MG63 (cell line): ENCODE results near the gene TSPEAR. TPM values are rescaled to one million over a fixed set of nuclear protein-coding genes. Genes with fewer than 3 reads are reported as not detected.
"Not testable (repeated sequence)": the region's sequence is repeated elsewhere in the genome, so short reads cannot be mapped to it uniquely, and the experiment has no call there.

Experiments
- DNase-seq: peaks from one replicate; pipeline ENCODE4 v3.0.0-alpha.2; 2020
- H3K27me3 ChIP-seq: fragments of 250-450 bp; sonication (Bioruptor Pico); 2 replicates; pipeline ENCODE4 v1.5.1; 2020; ENCODE audit warnings: mild to moderate bottlenecking, moderate library complexity
- H3K36me3 ChIP-seq: fragments of 250-450 bp; sonication (Bioruptor Pico); 2 replicates; pipeline ENCODE4 v1.5.1; 2020; ENCODE audit warnings: mild to moderate bottlenecking, moderate library complexity
- H3K4me3 ChIP-seq: fragments of 250-450 bp; sonication (Bioruptor Pico); 2 replicates; pipeline ENCODE4 v1.5.1; 2020; ENCODE audit warnings: mild to moderate bottlenecking, moderate library complexity
- H3K9me3 ChIP-seq: fragments of 250-450 bp; sonication (Bioruptor Pico); 2 replicates; pipeline ENCODE4 v1.5.1; 2020; ENCODE audit warnings: mild to moderate bottlenecking, moderate library complexity
- total RNA-seq: library from RNA; depleted of rRNA; stranded (reverse); fragments of >200 nt; shearing (Covaris generic); gene quantifications from 2 replicates; pipeline ENCODE4 v1.2.3, GENCODE V29; 2014; ENCODE audit warnings: low replicate concordance

The TSPEAR gene
- total RNA-seq, 1 experiment from 2014 or later: not detected

GRCh38 chr21:44686000-44686781 is 25.2 kb downstream of the TSPEAR start:
- no peak overlapping the region for H3K4me3 ChIP-seq
- no peaks in the 10 kb centered on the region for H3K36me3 ChIP-seq
- DNase-seq: no peak
- H3K27me3 ChIP-seq: peaks cover 8% of the 10 kb centered on the region
- no peaks in the 10 kb centered on the region for H3K9me3 ChIP-seq

GRCh38 chr21:44685050-44685449 is 26.3 kb downstream of the TSPEAR start:
- not testable (repeated sequence) for H3K9me3 ChIP-seq, H3K36me3 ChIP-seq, H3K4me3 ChIP-seq, DNase-seq
- peaks cover 19% of the 10 kb centered on the region for H3K27me3 ChIP-seq

- peaks cover 20% of the 10 kb centered on the region for H3K27me3 ChIP-seq
These were observed 26.9 kb downstream of the TSPEAR start for GRCh38 chr21:44684483-44684882.

GRCh38 chr21:44684077-44684476 is 27.3 kb downstream of the TSPEAR start:
- Histone ChIP-seq H3K27me3 (peaks cover 24% of the 10 kb centered on the region), H3K4me3 (no peak overlapping the region), H3K9me3 (no peaks in the 10 kb centered on the region), H3K36me3 (no peaks in the 10 kb centered on the region)
- no peak for DNase-seq

More at GRCh38 chr21:44684483-44684882, 26.9 kb downstream of the TSPEAR start:
- Histone ChIP-seq H3K4me3 (no peak overlapping the region), H3K36me3 (no peaks in the 10 kb centered on the region), H3K9me3 (no peaks in the 10 kb centered on the region)
- DNase-seq: no peak

GRCh38 chr21:44682580-44683151 is 28.7 kb downstream of the TSPEAR start:
- H3K9me3 ChIP-seq: no peaks in the 10 kb centered on the region
- DNase-seq: no peak
- peaks cover 28% of the 10 kb centered on the region for H3K27me3 ChIP-seq
- no peak overlapping the region for H3K4me3 ChIP-seq
- no peaks in the 10 kb centered on the region for H3K36me3 ChIP-seq

GRCh38 chr21:44681861-44682579 is 29.4 kb downstream of the TSPEAR start, which contains the start of gene KRTAP12-1:
Gene KRTAP12-1 (minus strand): TSS chr21:44682163. CDS start chr21:44682123, 40 bp downstream.
- DNase-seq: no peak
- H3K9me3 ChIP-seq: no peaks in the 10 kb centered on the region

GRCh38 chr21:44681152-44681551 is 30.2 kb downstream of the TSPEAR start:
- Histone ChIP-seq H3K36me3 (no peaks in the 10 kb centered on the region), H3K4me3 (no peak overlapping the region), H3K27me3 (peaks cover 33% of the 10 kb centered on the region), H3K9me3 (no peaks in the 10 kb centered on the region)
- no peak for DNase-seq

More at GRCh38 chr21:44681861-44682579, 29.4 kb downstream of the TSPEAR start, which contains the start of gene KRTAP12-1:
- Histone ChIP-seq H3K4me3 (no peak within 1 kb of the TSS), H3K36me3 (no peaks in the 10 kb centered on the region), H3K27me3 (peaks cover 26% of the 10 kb centered on the region)

GRCh38 chr21:44677881-44678280 is 33.5 kb downstream of the TSPEAR start:
- no peaks in the 10 kb centered on the region for H3K36me3 ChIP-seq
- H3K4me3 ChIP-seq: no peak overlapping the region
- no peaks in the 10 kb centered on the region for H3K9me3 ChIP-seq
- H3K27me3 ChIP-seq: peaks cover 44% of the 10 kb centered on the region
- no peak for DNase-seq

GRCh38 chr21:44671911-44672310 is 39.5 kb downstream of the TSPEAR start:
- Histone ChIP-seq H3K9me3 (peaks cover 14% of the 10 kb centered on the region; the same call in 1 of the 2 replicates), H3K27me3 (peaks cover 16% of the 10 kb centered on the region), H3K36me3 (no peaks in the 10 kb centered on the region), H3K4me3 (no peak overlapping the region)
- DNase-seq: no peak

GRCh38 chr21:44670642-44671432 is 40.5 kb downstream of the TSPEAR start:
- Histone ChIP-seq H3K4me3 (no peak overlapping the region), H3K27me3 (peaks cover 11% of the 10 kb centered on the region), H3K9me3 (peaks cover 14% of the 10 kb centered on the region; the same call in 1 of the 2 replicates), H3K36me3 (no peaks in the 10 kb centered on the region)
- no peak for DNase-seq

- DNase-seq: no peak
- Histone ChIP-seq H3K4me3 (no peak overlapping the region), H3K9me3 (peaks cover 14% of the 10 kb centered on the region; the same call in 1 of the 2 replicates), H3K27me3 (no peaks in the 10 kb centered on the region; the same call in 1 of the 2 replicates), H3K36me3 (no peaks in the 10 kb centered on the region)
These were observed 43.8 kb downstream of the TSPEAR start for GRCh38 chr21:44667612-44668011.

- peak; percentile 86 for DNase-seq
- Histone ChIP-seq H3K4me3 (no peak within 1 kb of the TSS), H3K36me3 (no peaks in the 10 kb centered on the region), H3K27me3 (no peaks in the 10 kb centered on the region; the same call in 1 of the 2 replicates), H3K9me3 (peaks cover 11% of the 10 kb centered on the region; the same call in 1 of the 2 replicates)
These were observed 44.7 kb downstream of the TSPEAR start, which contains the start of gene KRTAP12-2 for GRCh38 chr21:44666401-44667320. Gene KRTAP12-2 (minus strand): TSS chr21:44666927. CDS start chr21:44666886, 41 bp downstream.

GRCh38 chr21:44664691-44665090 is 46.7 kb downstream of the TSPEAR start:
- no peak for DNase-seq
- Histone ChIP-seq H3K27me3 (no peaks in the 10 kb centered on the region; the same call in 1 of the 2 replicates), H3K36me3 (no peaks in the 10 kb centered on the region)

GRCh38 chr21:44661567-44661966 is 49.8 kb downstream of the TSPEAR start:
- H3K9me3 ChIP-seq, H3K27me3 ChIP-seq: not testable (repeated sequence)

More at GRCh38 chr21:44664691-44665090, 46.7 kb downstream of the TSPEAR start:
- Histone ChIP-seq H3K9me3 (peaks cover 4% of the 10 kb centered on the region; the same call in 1 of the 2 replicates), H3K4me3 (no peak overlapping the region)

GRCh38 chr21:44658913-44659595 is 52.3 kb downstream of the TSPEAR start:
- no peaks in the 10 kb centered on the region for H3K27me3 ChIP-seq
- H3K36me3 ChIP-seq: no peaks in the 10 kb centered on the region
- DNase-seq: no peak
- H3K4me3 ChIP-seq: no peak overlapping the region
- H3K9me3 ChIP-seq: peaks cover 10% of the 10 kb centered on the region

More at GRCh38 chr21:44661567-44661966, 49.8 kb downstream of the TSPEAR start:
- DNase-seq, H3K4me3 ChIP-seq, H3K36me3 ChIP-seq: not testable (repeated sequence)
